ENCODE results near the gene SLC9A7.

SLC9A7 gene

GRCh38 chrX:46791927-46792809 lies 33.2 kb upstream of the SLC9A7 start (continued):
- no peak; the same call in 1 of the 2 replicates for TF ChIP-seq ZNF488 (tag by site-specific recombination; IDR thresholded peaks at IDR 0.05)
- no peak for TF ChIP-seq ZBTB48 (tag by site-specific recombination; IDR thresholded peaks at IDR 0.05)
- no peak for TF ChIP-seq ZNF670 (tag by site-specific recombination; IDR thresholded peaks at IDR 0.05; ENCODE audit: low read depth)

GRCh38 chrX:46788902-46789301 lies 30.0 kb upstream of the SLC9A7 start:
- no peaks in the 10 kb centered on the region for H3K9me3 ChIP-seq (ENCODE audit: control insufficient read depth, insufficient read depth, low read depth, low read length)
- ChIA-PET POLR2A (no interaction called here), CTCF (interaction anchor here (0.6 to 0.7 kb wide), 3 partner anchors 26 to 960 kb away, joined by 3 read pairs; no protein-coding TSS in a partner anchor)
- no peaks in the 10 kb centered on the region for H3K36me3 ChIP-seq (ENCODE audit: control insufficient read depth in 2 of 2, insufficient read depth in 1 of 2, low read length in 2 of 2)
- no peak overlapping the region for H3K27ac ChIP-seq (ENCODE audit: extremely low read depth, low read depth, low read length)
- no peaks in the 10 kb centered on the region for H3K4me1 ChIP-seq (ENCODE audit: control insufficient read depth, insufficient read depth, low read length)
- H3K4me3 ChIP-seq (ENCODE audit: low read depth, low read length): no peak overlapping the region
- no peak for TF ChIP-seq ZFHX2 (tag by site-specific recombination; conservative IDR thresholded peaks at IDR 0.05)
- TF ChIP-seq PRDM2 (tag by site-specific recombination; IDR thresholded peaks at IDR 0.05; ENCODE audit: borderline replicate concordance): no peak
- TF ChIP-seq REPIN1 (tag by site-specific recombination; IDR thresholded peaks at IDR 0.05; ENCODE audit: low read depth): no peak
- no peak for TF ChIP-seq ZBTB6 (tag by site-specific recombination; IDR thresholded peaks at IDR 0.05)
- TF ChIP-seq RBAK (tag by site-specific recombination; IDR thresholded peaks at IDR 0.05): no peak
- no peak for TF ChIP-seq GLI4 (tag by site-specific recombination; IDR thresholded peaks at IDR 0.05)
- TF ChIP-seq ZSCAN23 (tag by site-specific recombination; IDR thresholded peaks at IDR 0.05): no peak
- TF ChIP-seq ZNF148 (tag by site-specific recombination; IDR thresholded peaks at IDR 0.05; ENCODE audit: borderline replicate concordance): no peak
- no peak for TF ChIP-seq YY2 (tag by site-specific recombination; IDR thresholded peaks at IDR 0.05)
- no peak for TF ChIP-seq HIC1 (tag by site-specific recombination; IDR thresholded peaks at IDR 0.05)
- TF ChIP-seq ZNF175 (tag by site-specific recombination; IDR thresholded peaks at IDR 0.05): no peak
- TF ChIP-seq PATZ1 (tag by site-specific recombination; IDR thresholded peaks at IDR 0.05): no peak
- TF ChIP-seq OSR2 (tag by site-specific recombination; IDR thresholded peaks at IDR 0.05): no peak
- TF ChIP-seq ZNF404 (tag by site-specific recombination; IDR thresholded peaks at IDR 0.05): no peak
- no peak for TF ChIP-seq HOXA7 (CRISPR knock-in tag; IDR thresholded peaks at IDR 0.05; ENCODE audit: borderline replicate concordance)
- no peak for TF ChIP-seq ZNF677 (tag by site-specific recombination; IDR thresholded peaks at IDR 0.05)
